Skin epidermis (tissue), 12 donors: ENCODE results near the gene MMAB.
A peak's percentile ranks its signal among the peaks of the same experiment; 100 is the strongest.

Experiments
- H3K27ac ChIP-seq, 21 experiments: fragments of 200-600 bp; sonication (generic) in 11 of 21; one replicate each; pipeline ENCODE4 v1.5.0; 2020; ENCODE audit warnings: mild to moderate bottlenecking in 3 of 21, inconsistent platforms in 2 of 21, moderate library complexity in 2 of 21
- H3K4me3 ChIP-seq, 7 experiments: fragments of 200-600 bp; sonication (generic) in 2 of 7; one replicate each; pipeline ENCODE4 v1.5.0; 2020; ENCODE audit warnings: inconsistent platforms in 2 of 7, mild to moderate bottlenecking in 2 of 7, moderate library complexity in 1 of 7

The MMAB gene

DNA sequence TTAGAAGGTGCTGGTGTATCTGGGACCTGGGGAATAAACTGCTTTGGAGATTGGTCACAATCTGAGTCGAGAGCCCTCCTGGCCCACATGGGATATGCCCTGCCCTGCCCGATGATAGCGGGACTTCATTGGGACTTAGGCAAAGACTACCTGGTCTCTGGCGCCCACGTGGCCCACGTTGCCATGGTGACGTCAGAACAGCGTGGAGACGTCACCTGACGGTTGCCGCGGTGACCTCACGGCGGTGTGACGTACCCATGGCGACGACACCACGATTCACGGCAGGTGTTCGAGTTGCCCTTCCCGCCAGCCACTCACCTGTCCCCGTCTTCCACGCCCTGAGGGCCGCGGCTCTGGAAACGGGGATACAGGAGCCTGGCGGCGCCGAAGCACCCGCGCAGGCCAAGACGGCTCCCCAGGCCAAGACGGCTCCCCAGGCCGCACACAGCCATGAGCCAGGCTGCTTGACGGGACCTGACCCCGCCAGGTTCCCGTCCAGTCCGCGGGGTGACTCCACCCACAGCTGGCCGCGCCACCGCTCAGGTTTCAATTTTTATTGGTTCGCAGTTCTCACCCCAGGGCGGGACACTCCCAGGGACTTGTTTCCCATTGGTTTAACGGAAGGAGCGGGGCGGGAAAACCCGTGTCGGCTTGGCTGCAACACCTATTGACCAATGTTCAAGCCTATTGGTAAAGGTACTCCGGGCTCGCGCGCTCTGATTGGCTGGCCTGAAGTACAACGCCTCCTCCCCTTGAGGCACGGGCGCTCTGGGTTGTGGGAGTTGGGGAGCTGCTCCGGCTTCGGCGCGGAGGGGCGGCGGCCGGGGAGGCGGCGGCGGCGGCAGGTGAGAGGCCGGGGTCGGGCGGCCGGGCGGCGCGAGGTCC, at the start of gene MMAB, which contains the start of gene MVK:
MMAB (minus strand) TSS at position 476 of the 885 bp plus-strand sequence; CDS start at position 452, 24 bp downstream.
MVK (plus strand) TSS at position 766 of the 885 bp plus-strand sequence. CDS start 1,029 bp downstream, outside the sequence.
- peak within 1 kb of the TSS; percentile 52 to 82 (median 72) for H3K4me3 ChIP-seq
- peak within 1 kb of the TSS; percentile 55 to 93 (median 87) for H3K27ac ChIP-seq

DNA sequence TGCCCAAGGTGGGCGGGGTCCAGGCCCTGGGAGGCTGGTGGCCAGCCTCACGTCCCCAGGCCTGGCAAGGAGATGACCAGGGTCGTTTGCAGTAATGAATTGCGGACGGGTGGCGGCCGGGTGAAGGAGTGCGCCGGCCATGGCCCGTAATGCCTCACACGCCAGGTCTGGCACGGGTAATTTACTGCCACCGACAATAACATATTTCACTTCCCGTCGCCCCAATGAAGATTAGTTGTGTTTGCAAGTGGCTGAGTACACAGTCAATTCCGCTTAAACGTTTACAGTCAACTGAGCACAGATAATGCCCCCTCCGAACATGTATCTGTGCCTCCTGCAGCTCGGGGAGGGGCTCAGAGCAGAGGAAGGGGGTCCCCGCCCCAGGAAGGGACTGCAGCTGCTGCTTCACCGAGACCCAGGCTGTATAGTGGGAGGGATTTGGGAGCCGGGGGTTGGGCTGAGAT, 48.6 kb upstream of the MMAB start:
- peak overlapping the region in 2 of 21 experiments; percentile 7 to 31 for H3K27ac ChIP-seq
- no peak overlapping the region for H3K4me3 ChIP-seq

DNA sequence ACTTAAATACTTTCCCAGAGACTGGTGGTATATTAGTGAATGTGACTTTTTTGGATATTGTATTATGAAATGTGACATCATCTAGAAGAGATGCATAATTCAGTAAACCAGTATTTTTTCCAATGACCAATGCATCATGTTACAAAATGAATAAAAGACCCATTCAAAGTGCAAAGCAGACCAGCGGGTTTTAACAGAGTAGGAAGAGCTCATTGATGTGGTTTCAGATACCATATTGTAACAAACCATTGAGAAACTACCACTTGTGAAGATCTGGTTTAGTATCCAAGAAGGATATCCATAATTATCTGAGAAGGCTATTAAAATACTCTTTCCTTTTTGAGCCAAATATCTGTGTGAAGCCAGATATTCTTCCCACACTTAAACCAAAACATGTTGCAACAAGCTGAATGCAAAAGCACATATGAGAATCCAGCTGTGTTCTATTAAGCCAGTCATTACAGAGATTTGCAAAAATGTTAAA, 47.9 kb upstream of the MMAB start:
- H3K27ac ChIP-seq: no peak overlapping the region

GRCh38 chr12:109619002-109619604, 45.8 kb upstream of the MMAB start:
- no peak overlapping the region for H3K4me3 ChIP-seq
- H3K27ac ChIP-seq: no peak overlapping the region

More for the DNA sequence above, 47.9 kb upstream of the MMAB start:
- no peak overlapping the region for H3K4me3 ChIP-seq

GRCh38 chr12:109618082-109618481, 44.8 kb upstream of the MMAB start:
- H3K27ac ChIP-seq: no peak overlapping the region
- no peak overlapping the region for H3K4me3 ChIP-seq

DNA sequence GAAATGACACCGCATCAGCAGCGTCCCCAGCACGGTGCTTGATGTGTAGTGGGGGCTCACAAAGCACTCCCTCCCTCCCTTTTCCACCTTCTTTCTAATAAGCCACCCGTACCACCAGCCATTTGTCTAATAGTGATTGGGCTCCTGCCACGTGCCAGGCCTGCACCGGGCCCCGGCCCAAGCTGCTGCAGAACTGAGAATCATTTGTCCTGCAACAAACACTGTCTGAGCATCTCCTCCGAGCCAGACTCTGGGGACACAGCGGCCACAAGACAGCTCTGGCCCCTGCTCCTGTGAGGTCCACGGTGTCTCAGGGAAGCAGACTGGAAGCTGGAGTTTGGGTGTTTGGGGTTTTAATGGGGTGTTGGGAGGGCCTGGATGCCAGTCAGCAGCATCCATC, 44.2 kb upstream of the MMAB start:
- Histone ChIP-seq H3K4me3 (no peak overlapping the region), H3K27ac (no peak overlapping the region)

- H3K27ac ChIP-seq: no peak overlapping the region
- H3K4me3 ChIP-seq: no peak overlapping the region
These were observed 42.4 kb upstream of the MMAB start for GRCh38 chr12:109615556-109616229.

- no peak overlapping the region for H3K4me3 ChIP-seq
- H3K27ac ChIP-seq: no peak overlapping the region
These were observed 40.5 kb upstream of the MMAB start for GRCh38 chr12:109613649-109614455.

DNA sequence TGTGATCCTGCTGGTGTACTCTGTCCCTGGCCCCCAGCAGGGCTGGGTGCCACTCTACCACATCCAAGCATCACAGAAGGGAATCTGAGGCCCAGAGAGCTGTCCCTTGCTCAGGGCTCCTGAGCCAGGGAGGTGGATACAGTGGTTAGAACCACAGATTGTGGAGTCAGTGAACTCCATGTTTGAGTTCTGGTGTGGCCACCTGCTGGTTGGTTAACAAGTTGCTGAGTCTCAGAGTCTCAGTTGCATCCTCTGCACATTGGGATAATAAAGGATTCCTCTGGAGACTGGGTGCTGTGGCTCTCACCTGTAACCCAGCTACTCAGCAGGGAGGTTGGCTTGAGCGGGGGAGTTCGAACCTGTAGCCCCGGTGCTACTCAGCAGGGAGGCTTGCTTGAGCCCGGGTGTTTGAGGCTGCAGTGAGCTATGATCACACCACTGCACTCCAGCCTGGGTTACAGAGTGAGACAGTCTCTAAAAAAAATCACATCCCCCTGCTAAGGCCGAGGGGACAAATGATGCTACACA, 39.7 kb upstream of the MMAB start:
- H3K27ac ChIP-seq: no peak overlapping the region
- H3K4me3 ChIP-seq: no peak overlapping the region

DNA sequence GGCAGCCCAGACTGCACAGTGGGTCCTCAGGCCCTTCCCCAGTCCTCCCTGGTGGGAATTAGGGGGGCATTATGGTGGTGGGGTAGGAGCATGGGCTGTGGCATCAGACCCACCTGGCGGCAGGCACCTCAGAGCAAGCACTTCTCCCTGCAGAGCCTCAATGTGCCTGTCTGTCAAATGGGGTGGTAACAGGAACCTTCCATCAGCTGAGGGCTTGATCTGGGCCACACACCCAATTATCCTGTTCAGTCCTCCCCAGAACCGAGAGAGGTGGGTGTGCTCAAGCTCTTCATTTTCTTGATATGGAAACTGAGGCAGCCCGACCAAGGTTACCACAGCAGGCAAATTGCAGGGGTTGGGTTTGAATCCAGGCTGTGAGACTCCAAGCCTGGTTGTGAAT, 38.7 kb upstream of the MMAB start:
- H3K27ac ChIP-seq: no peak overlapping the region
- no peak overlapping the region for H3K4me3 ChIP-seq

DNA sequence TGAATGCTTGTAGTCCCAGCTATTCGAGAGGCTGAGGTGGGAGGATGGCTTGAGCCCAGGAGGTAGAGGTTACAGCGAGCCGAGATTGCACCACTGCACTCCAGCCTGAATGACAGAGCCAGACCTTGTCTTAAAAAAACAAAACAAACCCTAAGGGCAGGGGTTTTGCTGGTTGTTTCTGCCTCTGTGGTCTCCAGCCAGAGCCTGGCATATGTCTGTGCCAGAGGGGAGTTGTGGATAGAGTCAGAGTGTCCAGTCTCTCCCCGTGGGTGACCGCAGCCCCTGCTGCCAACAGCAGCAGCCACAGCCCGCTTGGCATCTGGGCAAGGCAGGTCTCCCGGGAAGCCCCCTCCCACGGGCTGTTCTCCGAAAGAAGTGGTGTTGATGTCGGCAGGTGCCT, 37.9 kb upstream of the MMAB start:
- Histone ChIP-seq H3K4me3 (no peak overlapping the region), H3K27ac (no peak overlapping the region)

DNA sequence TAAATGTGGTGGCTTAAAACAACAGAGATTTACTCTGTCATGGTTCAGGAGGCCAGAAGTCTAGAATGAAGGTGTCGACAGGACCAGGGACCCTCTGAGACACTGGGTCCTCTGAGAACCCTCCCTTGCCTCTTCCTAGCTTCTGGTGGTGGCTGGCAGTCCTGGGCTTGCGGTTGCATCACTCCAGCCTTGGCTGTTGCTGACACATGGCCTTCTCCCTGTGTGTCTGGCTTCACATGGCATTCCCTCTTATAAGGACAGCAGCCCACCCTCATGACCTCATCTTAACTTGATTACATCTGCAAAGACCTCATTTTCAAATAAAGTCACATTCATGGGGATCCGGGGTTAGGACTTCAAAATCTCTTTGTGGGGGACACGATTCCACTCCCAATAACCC, 37.2 kb upstream of the MMAB start:
- Histone ChIP-seq H3K4me3 (no peak overlapping the region), H3K27ac (no peak overlapping the region)

DNA sequence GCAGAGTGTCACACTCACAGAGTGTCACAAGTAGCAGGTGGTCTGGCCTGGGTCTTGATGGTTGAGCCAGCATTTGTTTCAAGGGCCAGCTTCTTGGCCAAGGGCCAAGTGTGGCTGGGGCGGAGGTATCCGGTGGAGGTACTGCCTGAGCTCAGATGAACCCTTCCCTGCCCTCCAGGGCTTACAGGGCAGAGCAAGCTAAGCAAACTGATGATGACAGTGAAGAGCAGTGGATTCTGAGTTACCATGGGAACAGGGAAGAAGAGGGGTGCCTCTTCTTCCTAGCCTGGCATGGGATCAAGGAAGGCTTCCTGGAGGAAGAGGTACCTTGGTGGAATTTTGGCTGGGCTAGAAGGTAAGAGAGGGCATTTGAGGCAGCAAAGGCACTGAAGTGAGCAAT, 36.0 kb upstream of the MMAB start:
- Histone ChIP-seq H3K4me3 (no peak overlapping the region), H3K27ac (no peak overlapping the region)

GRCh38 chr12:109608793-109609192, 35.5 kb upstream of the MMAB start:
- H3K4me3 ChIP-seq: no peak overlapping the region
- no peak overlapping the region for H3K27ac ChIP-seq

- Histone ChIP-seq H3K27ac (no peak overlapping the region), H3K4me3 (no peak overlapping the region)
These were observed 35.0 kb upstream of the MMAB start for GRCh38 chr12:109608270-109608669.

DNA sequence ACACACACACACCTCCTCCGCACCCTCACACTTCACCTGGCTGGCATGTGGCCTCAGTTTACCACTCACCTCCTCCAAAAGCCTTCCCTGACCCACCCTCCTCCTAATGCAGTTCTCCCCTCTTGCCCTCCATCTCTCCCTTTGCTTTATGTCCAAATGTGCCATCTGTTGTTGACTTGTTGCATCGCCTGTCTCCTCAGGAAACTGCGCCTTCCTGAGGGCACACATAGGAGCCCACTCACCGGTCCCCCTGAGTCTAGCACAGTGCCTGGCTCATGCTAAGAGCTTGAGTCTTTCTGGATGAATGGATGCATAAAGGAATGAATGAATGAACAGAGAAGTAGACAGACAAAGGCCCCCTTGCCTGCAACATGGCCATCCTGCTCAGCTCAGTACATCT, 34.3 kb upstream of the MMAB start:
- Histone ChIP-seq H3K27ac (no peak overlapping the region), H3K4me3 (no peak overlapping the region)

- H3K4me3 ChIP-seq: no peak overlapping the region
- H3K27ac ChIP-seq: no peak overlapping the region
These were observed 33.2 kb upstream of the MMAB start for GRCh38 chr12:109606320-109607028.

GRCh38 chr12:109605599-109606228, 32.4 kb upstream of the MMAB start:
- no peak overlapping the region for H3K27ac ChIP-seq

More at GRCh38 chr12:109605599-109606228, 32.4 kb upstream of the MMAB start:
- H3K4me3 ChIP-seq: no peak overlapping the region
